GM20000 (cell line): ENCODE measurements around the gene KIR2DL4.

Experiments
- DNase-seq: peaks from one replicate; pipeline ENCODE4 v3.0.0; 2012; ENCODE audit warnings: low spot score
- TF ChIP-seq, protein P1 (sequence below): IDR thresholded peaks from 2 replicates; pipeline ENCODE4 v1.5.1; 2012; ENCODE audit warnings: mild to moderate bottlenecking, control low read depth; ENCODE audit errors: extremely low read depth, missing control alignments

The KIR2DL4 gene

DNA sequence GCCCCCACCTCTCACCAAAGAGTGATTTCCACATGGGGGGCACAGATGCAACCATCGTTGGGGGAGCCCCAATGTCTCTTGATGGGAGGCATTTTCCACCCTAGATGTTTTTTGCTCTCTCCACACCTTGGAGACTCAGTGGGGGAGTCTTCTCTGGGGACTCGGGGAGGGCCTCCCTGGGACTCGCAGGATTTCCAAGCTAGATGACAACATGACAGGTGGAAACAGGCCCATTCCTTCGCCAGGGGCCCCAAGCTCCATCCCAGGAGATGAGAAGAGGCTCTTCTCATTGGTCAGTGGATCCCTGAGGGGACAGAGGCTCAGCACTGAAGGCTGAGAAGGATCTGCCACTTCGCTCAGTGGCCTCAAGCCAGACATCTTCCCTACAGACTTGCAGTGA is 12.7 kb upstream of the KIR2DL4 start:
- TF ChIP-seq, protein P1, sequence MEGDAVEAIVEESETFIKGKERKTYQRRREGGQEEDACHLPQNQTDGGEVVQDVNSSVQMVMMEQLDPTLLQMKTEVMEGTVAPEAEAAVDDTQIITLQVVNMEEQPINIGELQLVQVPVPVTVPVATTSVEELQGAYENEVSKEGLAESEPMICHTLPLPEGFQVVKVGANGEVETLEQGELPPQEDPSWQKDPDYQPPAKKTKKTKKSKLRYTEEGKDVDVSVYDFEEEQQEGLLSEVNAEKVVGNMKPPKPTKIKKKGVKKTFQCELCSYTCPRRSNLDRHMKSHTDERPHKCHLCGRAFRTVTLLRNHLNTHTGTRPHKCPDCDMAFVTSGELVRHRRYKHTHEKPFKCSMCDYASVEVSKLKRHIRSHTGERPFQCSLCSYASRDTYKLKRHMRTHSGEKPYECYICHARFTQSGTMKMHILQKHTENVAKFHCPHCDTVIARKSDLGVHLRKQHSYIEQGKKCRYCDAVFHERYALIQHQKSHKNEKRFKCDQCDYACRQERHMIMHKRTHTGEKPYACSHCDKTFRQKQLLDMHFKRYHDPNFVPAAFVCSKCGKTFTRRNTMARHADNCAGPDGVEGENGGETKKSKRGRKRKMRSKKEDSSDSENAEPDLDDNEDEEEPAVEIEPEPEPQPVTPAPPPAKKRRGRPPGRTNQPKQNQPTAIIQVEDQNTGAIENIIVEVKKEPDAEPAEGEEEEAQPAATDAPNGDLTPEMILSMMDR = no peak
- no peak for DNase-seq

DNA sequence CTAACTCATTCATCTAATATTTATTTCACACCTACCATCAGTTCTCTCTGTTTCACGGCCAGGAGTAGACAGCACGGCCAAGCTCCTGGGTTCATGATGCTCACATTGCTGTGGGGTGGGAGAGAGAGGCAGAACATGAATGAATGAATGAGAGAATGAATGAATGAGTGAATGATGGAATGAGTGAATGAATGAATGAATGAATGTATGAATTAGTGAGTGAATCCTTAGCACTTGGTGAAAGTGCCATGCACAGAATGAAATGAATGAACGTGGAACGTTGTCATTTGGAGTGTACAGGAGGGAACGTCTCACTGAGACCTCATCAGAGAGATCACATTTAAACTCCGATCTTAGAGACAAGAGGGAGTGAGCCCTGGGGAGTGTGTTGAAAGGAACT is 11.9 kb upstream of the KIR2DL4 start:
- TF ChIP-seq, protein P1 = no peak
- no peak for DNase-seq

DNA sequence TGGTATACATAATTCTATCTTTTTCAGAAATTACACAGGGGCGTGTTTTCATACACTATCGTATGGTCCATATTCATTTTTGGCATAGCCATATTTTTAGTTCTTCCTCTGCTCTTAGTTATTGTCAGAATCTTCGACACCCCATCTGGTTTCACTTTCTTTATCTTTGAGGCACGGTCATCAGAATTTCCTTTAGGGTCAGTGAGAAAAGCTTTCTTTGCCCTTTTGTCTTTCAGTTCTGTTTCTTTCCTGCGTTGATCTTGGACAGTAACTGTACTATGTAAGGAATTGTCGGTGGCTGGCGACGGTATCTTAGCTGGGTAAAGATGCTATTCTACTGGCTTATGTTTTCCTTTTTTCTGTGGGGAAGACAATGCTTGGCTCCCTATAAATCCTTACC is 10.6 kb upstream of the KIR2DL4 start:
- TF ChIP-seq, protein P1 = no peak
- peak; percentile 61 for DNase-seq

DNA sequence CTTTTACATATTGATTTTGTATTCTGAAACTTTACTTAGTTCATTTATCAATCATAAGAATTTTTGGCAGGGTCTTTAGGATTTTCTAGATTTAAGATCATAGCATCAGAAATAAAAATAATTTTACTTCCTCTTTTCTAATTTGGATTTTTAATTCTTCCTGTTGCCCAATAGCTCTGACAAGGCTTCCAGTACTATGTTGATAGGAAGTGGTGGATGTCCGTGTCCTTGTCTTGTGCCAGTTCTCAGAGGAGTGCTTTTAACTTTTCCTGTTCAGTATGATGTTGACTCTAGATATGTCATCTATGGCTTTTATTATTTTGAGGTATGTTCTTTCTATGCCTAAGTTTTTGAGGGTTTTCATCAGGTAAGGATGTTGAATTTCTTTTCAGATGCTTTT is 7.7 kb upstream of the KIR2DL4 start:
- DNase-seq = no peak

DNA sequence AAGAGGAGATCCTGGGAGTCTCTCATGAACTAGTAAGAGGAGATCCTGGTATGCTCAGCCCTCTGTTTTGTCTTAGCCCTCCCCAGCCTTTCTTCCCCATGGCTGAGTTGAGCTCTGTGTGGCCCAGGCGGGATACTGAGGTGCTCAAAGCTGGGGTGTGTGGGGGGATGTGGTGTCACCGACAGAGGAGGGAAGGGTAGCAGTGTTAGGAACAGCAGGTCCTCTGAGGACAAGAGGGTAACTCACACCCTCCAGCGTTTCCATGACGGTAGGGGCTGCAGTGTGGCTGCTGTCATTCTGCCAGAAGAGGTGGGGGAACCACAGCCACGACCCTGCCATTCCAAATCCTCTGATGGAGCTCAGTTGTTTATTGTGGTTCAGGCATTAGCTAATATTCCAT is 691 bp downstream of the KIR2DL4 start:
- TF ChIP-seq, protein P1 = no peak
- no peak for DNase-seq

More for the DNA sequence above, 7.7 kb upstream of the KIR2DL4 start:
- TF ChIP-seq, protein P1 = no peak

DNA sequence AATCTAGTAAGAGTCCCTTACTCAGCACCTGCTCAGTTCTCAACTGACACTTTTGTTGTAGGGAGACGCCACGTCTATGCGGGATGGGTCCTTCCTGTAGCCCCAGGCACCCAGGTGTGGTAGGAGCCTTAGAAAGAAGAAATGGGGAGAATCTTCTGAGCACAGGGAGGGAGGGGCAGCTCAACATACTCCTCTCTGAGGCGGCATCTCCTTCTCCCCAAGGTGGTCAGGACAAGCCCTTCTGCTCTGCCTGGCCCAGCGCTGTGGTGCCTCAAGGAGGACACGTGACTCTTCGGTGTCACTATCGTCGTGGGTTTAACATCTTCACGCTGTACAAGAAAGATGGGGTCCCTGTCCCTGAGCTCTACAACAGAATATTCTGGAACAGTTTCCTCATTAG is 1.2 kb downstream of the KIR2DL4 start:
- no peak for DNase-seq
- TF ChIP-seq, protein P1 = no peak

DNA sequence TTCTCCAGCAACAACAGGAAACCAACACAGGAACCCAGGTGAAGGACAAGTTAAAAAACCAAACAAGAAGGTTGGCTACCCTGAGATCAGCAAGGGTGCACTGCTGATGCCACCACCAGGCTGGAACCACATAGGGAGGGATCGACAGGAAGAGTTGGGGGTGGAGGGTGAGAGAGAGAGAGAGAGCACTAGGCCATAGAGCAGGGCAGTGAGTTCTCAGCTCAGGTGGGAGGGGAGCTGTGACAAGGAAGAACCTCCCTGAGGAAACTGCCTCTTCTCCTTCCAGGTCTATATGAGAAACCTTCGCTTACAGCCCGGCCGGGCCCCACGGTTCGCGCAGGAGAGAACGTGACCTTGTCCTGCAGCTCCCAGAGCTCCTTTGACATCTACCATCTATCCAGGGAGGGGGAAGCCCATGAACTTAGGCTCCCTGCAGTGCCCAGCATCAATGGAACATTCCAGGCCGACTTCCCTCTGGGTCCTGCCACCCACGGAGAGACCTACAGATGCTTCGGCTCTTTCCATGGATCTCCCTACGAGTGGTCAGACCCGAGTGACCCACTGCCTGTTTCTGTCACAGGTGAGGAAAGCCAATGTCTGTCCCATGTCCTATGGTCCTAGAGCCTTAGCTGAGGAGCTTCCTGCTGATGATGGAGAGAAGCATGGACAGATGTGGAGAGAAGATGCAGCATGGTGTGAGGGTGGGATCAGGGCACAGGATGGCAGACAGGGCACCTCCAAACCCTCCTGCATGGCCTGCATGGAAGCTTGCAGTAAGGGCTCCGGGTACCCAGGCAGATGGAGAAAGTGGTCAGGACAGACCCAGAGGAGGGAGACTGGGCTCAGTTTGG is 2.5 kb downstream of the KIR2DL4 start:
- DNase-seq = no peak
- TF ChIP-seq, protein P1 = no peak
